Gastrocnemius medialis (tissue), 4 donors: ENCODE measurements around the gene KLB.

ENCODE experiments used
- POLR2A ChIP-seq, 2 donors: fragments of 450-650 bp; IDR thresholded peaks; one replicate each; pipeline ENCODE4 v1.6.1; 2017; ENCODE audit warnings: antibody characterized with exemption in 2 of 2, mild to moderate bottlenecking in 2 of 2, moderate library complexity in 2 of 2
- TF ChIP-seq, protein P1 (sequence below), 5 experiments: fragments of 450-650 bp in 3 of 5; fragments of 200-600 bp in 2 of 5; sonication (generic) in 2 of 5; IDR thresholded peaks in 4 of 5; conservative IDR thresholded peaks in 1 of 5; 1 replicate in 4 of 5; 2 replicates in 1 of 5; pipeline ENCODE4 v1.5.1; 2016 to 2019; ENCODE audit warnings: antibody characterized with exemption in 5 of 5, mild to moderate bottlenecking in 3 of 5, moderate library complexity in 3 of 5

DNA sequence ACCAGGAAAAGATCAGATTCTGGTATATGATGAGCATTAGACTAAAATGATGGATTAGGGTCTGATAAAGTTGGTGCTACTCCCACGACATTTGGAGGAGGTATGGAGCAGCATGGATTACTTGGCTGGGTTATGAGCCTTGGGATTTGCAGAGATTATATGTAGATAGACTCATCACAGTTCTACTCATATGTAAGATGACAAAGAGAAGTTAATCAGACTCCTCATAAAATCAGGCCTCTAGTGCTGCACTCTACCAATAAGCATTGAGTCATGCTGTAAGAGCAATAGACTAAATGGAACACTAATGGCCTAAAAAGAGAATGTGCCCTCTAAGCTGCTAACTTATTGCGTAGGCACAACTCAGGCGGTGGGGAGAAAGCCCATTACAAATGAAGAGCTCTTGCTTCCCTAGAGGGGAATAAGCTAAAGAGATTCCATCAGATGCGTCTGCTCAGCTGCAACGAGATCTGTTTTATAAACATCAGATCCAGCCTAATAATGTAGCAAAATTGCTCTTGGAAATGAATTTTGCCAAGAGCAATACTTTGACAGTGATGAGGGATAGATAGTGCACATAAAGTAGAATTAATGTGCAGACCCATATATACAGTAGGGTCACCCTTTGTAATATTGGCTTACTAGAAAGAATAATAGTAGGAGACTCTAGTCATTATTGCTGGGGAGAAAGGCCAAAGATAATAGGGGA is 69.6 kb downstream of the KLB start:
- TF ChIP-seq POLR2A (IDR thresholded peaks at IDR 0.05), result no peak
- TF ChIP-seq, protein P1, sequence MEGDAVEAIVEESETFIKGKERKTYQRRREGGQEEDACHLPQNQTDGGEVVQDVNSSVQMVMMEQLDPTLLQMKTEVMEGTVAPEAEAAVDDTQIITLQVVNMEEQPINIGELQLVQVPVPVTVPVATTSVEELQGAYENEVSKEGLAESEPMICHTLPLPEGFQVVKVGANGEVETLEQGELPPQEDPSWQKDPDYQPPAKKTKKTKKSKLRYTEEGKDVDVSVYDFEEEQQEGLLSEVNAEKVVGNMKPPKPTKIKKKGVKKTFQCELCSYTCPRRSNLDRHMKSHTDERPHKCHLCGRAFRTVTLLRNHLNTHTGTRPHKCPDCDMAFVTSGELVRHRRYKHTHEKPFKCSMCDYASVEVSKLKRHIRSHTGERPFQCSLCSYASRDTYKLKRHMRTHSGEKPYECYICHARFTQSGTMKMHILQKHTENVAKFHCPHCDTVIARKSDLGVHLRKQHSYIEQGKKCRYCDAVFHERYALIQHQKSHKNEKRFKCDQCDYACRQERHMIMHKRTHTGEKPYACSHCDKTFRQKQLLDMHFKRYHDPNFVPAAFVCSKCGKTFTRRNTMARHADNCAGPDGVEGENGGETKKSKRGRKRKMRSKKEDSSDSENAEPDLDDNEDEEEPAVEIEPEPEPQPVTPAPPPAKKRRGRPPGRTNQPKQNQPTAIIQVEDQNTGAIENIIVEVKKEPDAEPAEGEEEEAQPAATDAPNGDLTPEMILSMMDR (IDR thresholded peaks at IDR 0.05 in 4 of 5, conservative IDR thresholded peaks at IDR 0.05 in 1 of 5), result no peak
